BLaER1 treated with 17β-estradiol and CSF1 and Interleukin-3, amounts not matched to agents 10 nM and 100 nM (cell line): ENCODE results near the gene AADAC.
"Not testable (repeated sequence)": the region's sequence is repeated elsewhere in the genome, so short reads cannot be mapped to it uniquely, and the experiment has no call there.

Source experiments
- H3K27ac ChIP-seq, 11 experiments: shearing (Covaris generic); formaldehyde crosslinking; 2 replicates each; pipeline ENCODE4 v1.8.1; 2022
- H3K27me3 ChIP-seq, 11 experiments: shearing (Covaris generic); formaldehyde crosslinking; 2 replicates each; pipeline ENCODE4 v1.8.1; 2022
- H3K36me3 ChIP-seq, 11 experiments: shearing (Covaris generic); formaldehyde crosslinking; 2 replicates each; pipeline ENCODE4 v1.8.1; 2022
- H3K4me1 ChIP-seq, 10 experiments: shearing (Covaris generic); formaldehyde crosslinking; 2 replicates each; pipeline ENCODE4 v1.8.1; 2022
- H3K4me2 ChIP-seq, 11 experiments: shearing (Covaris generic); formaldehyde crosslinking; 2 replicates each; pipeline ENCODE4 v1.8.1; 2022
- H3K4me3 ChIP-seq, 10 experiments: shearing (Covaris generic); formaldehyde crosslinking; 2 replicates each; pipeline ENCODE4 v1.8.1; 2022
- H3K9ac ChIP-seq, 11 experiments: shearing (Covaris generic); formaldehyde crosslinking; 2 replicates each; pipeline ENCODE4 v1.8.1; 2022
- H3K9me3 ChIP-seq, 11 experiments: shearing (Covaris generic); formaldehyde crosslinking; replicated peaks in 1 of 11; 2 replicates each; pipeline ENCODE4 v1.8.1; 2022
- H4K20me1 ChIP-seq, 11 experiments: shearing (Covaris generic); formaldehyde crosslinking; 2 replicates each; pipeline ENCODE4 v1.8.1; 2022
- Cebpa-rat ChIP-seq, 11 experiments: shearing (Covaris generic); IDR thresholded peaks; 2 replicates each; pipeline ENCODE4 v1.8.1; 2022

Gene AADAC

GRCh38 chr3:151793636-151794035 lies 20.3 kb upstream of the AADAC start:
- no peak for TF ChIP-seq Cebpa-rat (IDR thresholded peaks at IDR 0.05)
- Histone ChIP-seq H4K20me1 (no peaks in the 10 kb centered on the region), H3K9me3 (peaks cover 0 to 8% (median 5%) of the 10 kb centered on the region in 11 experiments; a peak in 11 of 22 replicates), H3K4me1 (no peaks in the 10 kb centered on the region), H3K27me3 (no peaks in the 10 kb centered on the region), H3K36me3 (no peaks in the 10 kb centered on the region), H3K4me2 (no peak overlapping the region), H3K4me3 (no peak overlapping the region), H3K9ac (no peak overlapping the region), H3K27ac (no peak overlapping the region)

- Histone ChIP-seq H3K27ac (no peak overlapping the region), H4K20me1 (no peaks in the 10 kb centered on the region), H3K4me2 (no peak overlapping the region), H3K4me3 (no peak overlapping the region), H3K4me1 (no peaks in the 10 kb centered on the region), H3K36me3 (no peaks in the 10 kb centered on the region), H3K9me3 (peaks cover 0 to 8% (median 5%) of the 10 kb centered on the region in 11 experiments; a peak in 11 of 22 replicates), H3K9ac (no peak overlapping the region), H3K27me3 (no peaks in the 10 kb centered on the region)
- TF ChIP-seq Cebpa-rat (IDR thresholded peaks at IDR 0.05): no peak
Measured at GRCh38 chr3:151794080-151794479, 19.8 kb upstream of the AADAC start.

- H3K9ac ChIP-seq: no peak overlapping the region
- TF ChIP-seq Cebpa-rat (IDR thresholded peaks at IDR 0.05): no peak
- no peaks in the 10 kb centered on the region for H3K4me1 ChIP-seq
- no peaks in the 10 kb centered on the region for H3K27me3 ChIP-seq
- no peak overlapping the region for H3K27ac ChIP-seq
- no peak overlapping the region for H3K4me2 ChIP-seq
- H3K36me3 ChIP-seq: no peaks in the 10 kb centered on the region
- H4K20me1 ChIP-seq: no peaks in the 10 kb centered on the region
- H3K4me3 ChIP-seq: no peak overlapping the region
- H3K9me3 ChIP-seq: peaks cover 0 to 8% (median 5%) of the 10 kb centered on the region in 11 experiments; a peak in 11 of 22 replicates
Measured at GRCh38 chr3:151795276-151795675, 18.6 kb upstream of the AADAC start.

DNA sequence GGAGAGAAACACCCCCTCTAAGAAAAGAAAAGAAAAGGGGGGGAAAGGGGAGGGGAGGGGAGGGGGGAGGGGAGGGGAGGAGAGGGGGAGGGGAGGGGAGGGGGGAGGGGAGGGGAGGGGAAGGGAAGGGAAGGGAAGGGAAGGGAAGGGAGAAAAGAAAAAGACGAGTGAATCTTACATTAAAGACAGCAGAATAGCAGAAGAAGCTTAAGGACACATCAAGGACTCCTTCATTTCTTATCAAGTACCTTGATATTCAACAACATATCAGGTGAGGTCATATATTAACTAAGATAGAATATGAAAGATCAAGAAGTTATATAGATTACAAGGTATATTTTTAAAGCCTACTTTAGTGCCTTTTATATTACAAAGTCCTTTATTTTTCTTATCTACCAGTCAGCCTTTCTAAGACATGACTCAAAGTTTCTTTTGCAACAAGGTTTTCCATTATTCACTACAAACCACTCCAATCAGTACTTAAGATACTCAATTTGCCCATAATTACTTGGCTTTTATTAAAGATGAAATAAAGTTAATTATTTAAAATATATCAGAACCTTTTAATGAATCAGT lies 17.7 kb upstream of the AADAC start:
- H3K4me2 ChIP-seq: no peak overlapping the region
- no peaks in the 10 kb centered on the region for H3K36me3 ChIP-seq
- no peaks in the 10 kb centered on the region for H3K27me3 ChIP-seq
- H3K9ac ChIP-seq: no peak overlapping the region
- no peak overlapping the region for H3K4me3 ChIP-seq
- H3K9me3 ChIP-seq: no peaks in the 10 kb centered on the region
- H3K4me1 ChIP-seq: no peaks in the 10 kb centered on the region
- H4K20me1 ChIP-seq: no peaks in the 10 kb centered on the region
- no peak overlapping the region for H3K27ac ChIP-seq
- no peak for TF ChIP-seq Cebpa-rat (IDR thresholded peaks at IDR 0.05)

GRCh38 chr3:151798466-151798865 lies 15.4 kb upstream of the AADAC start:
- no peak for TF ChIP-seq Cebpa-rat (IDR thresholded peaks at IDR 0.05)
- Histone ChIP-seq H3K27ac (no peak overlapping the region), H3K4me1 (no peaks in the 10 kb centered on the region), H3K9me3 (no peaks in the 10 kb centered on the region), H3K27me3 (no peaks in the 10 kb centered on the region), H3K4me2 (no peak overlapping the region), H3K4me3 (no peak overlapping the region), H4K20me1 (no peaks in the 10 kb centered on the region), H3K9ac (no peak overlapping the region), H3K36me3 (no peaks in the 10 kb centered on the region)

- no peaks in the 10 kb centered on the region for H3K9me3 ChIP-seq
- no peak for TF ChIP-seq Cebpa-rat (IDR thresholded peaks at IDR 0.05)
- no peak overlapping the region for H3K27ac ChIP-seq
- H3K27me3 ChIP-seq: no peaks in the 10 kb centered on the region
- no peak overlapping the region for H3K4me3 ChIP-seq
- no peak overlapping the region for H3K9ac ChIP-seq
- no peaks in the 10 kb centered on the region for H4K20me1 ChIP-seq
- no peaks in the 10 kb centered on the region for H3K36me3 ChIP-seq
- no peak overlapping the region for H3K4me2 ChIP-seq
- no peaks in the 10 kb centered on the region for H3K4me1 ChIP-seq
Measured at GRCh38 chr3:151800431-151800830, 13.5 kb upstream of the AADAC start.

DNA sequence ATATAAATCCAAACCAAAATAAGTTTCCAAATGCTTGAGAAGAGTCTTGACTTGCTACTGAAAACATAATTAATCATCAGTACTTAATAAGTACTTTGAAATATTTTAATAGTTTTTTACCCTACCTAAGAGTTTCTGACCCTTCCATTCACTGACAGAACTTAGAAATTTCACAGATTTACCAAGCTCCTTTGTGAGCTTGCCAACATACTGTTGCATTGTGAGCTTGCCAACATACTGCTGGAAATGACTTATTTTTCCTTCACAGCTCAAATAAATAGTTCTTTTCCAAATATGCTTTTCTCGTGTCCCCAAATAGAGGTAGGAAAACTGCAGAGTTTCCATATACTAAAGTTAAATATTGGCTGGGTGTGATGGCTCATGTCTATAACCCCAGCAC lies 9.6 kb upstream of the AADAC start:
- H3K9ac ChIP-seq: no peak overlapping the region
- H3K9me3 ChIP-seq: peaks cover 20 to 31% (median 25%) of the 10 kb centered on the region in 11 experiments
- no peaks in the 10 kb centered on the region for H3K27me3 ChIP-seq
- no peak overlapping the region for H3K27ac ChIP-seq
- H4K20me1 ChIP-seq: no peaks in the 10 kb centered on the region
- H3K4me1 ChIP-seq: no peaks in the 10 kb centered on the region
- no peak for TF ChIP-seq Cebpa-rat (IDR thresholded peaks at IDR 0.05)
- peaks cover 0 to 5% (median 0%) of the 10 kb centered on the region in 11 experiments; a peak in 1 of 22 replicates for H3K36me3 ChIP-seq
- H3K4me3 ChIP-seq: no peak overlapping the region
- no peak overlapping the region for H3K4me2 ChIP-seq

DNA sequence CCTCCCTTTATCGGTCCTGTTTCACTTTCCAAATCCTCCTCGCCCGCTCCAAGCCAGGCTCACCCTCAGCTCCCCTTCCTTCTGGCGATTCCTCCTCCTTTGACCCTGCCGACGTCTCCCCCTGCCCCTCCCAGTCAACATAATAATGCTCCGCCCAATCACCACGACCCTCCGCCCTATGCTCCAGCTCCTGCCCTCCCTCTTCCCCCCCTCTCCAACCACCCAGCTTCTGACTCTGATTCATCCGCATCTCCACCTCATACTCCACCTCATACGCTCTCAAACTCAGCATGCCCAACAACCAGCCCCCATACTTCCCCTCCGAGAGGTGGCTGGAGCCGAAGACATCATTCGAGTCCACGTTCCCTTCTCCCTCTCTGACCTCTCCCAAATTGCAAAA lies 7.1 kb upstream of the AADAC start:
- Histone ChIP-seq H4K20me1 (no peaks in the 10 kb centered on the region), H3K9ac (no peak overlapping the region), H3K4me3 (no peak overlapping the region), H3K27ac (no peak overlapping the region), H3K36me3 (peaks cover 0 to 5% (median 0%) of the 10 kb centered on the region in 11 experiments; a peak in 1 of 22 replicates), H3K4me1 (peaks cover 0 to 17% (median 15%) of the 10 kb centered on the region in 10 experiments; a peak in 15 of 20 replicates), H3K9me3 (peaks cover 31 to 45% (median 38%) of the 10 kb centered on the region in 11 experiments), H3K4me2 (no peak overlapping the region), H3K27me3 (no peaks in the 10 kb centered on the region)
- TF ChIP-seq Cebpa-rat (IDR thresholded peaks at IDR 0.05): no peak

DNA sequence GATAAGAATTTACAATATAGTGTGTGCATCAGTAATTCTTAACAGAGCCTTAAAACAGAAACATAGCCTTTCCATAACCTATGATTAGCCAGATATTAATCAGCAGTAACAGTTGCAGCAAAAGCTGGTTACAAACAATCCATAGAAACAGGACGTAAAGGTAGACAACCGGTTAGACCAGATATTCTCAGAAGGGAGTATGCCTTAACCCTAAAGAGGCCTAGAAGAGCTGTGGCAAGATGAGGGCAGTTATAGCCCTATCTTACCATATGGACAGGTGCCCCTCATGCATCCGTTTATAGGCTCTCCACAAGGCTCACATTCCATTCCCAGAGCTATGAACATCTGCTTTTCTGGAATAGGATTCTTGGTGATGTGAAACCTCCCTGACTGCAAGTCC lies 5.0 kb upstream of the AADAC start:
- H4K20me1 ChIP-seq, H3K4me2 ChIP-seq, H3K4me3 ChIP-seq, H3K36me3 ChIP-seq, H3K27ac ChIP-seq, H3K9ac ChIP-seq, H3K27me3 ChIP-seq: not testable (repeated sequence)
- Histone ChIP-seq H3K4me1 (peaks cover 0 to 25% (median 18%) of the 10 kb centered on the region in 10 experiments; a peak in 15 of 20 replicates), H3K9me3 (peaks cover 31 to 56% (median 45%) of the 10 kb centered on the region in 11 experiments)

DNA sequence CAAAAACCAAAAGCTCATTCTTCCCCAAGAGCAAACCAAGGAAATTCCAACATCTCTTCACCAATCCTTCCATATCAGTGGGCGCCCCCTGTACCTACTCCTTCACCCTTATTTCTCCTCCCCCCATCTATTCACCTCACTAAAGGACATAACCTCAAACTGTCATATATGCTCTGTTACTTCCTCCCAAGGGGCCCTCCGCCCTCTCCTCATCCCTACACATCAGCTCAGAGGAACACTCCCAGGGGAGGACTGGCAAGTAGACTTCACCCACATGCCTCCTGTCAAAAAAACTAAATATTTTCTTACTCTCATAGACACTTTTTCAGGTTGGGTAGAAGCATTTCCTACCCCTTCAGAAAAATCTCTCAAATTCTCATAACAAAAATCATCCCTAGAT lies 2.4 kb upstream of the AADAC start:
- H3K36me3 ChIP-seq: peaks cover 0 to 5% (median 0%) of the 10 kb centered on the region in 11 experiments; a peak in 1 of 22 replicates
- H3K9ac ChIP-seq: no peak overlapping the region
- H3K9me3 ChIP-seq: peaks cover 31 to 56% (median 45%) of the 10 kb centered on the region in 11 experiments
- H3K27ac ChIP-seq: no peak overlapping the region
- TF ChIP-seq Cebpa-rat (IDR thresholded peaks at IDR 0.05): no peak
- peaks cover 0 to 25% (median 18%) of the 10 kb centered on the region in 10 experiments; a peak in 15 of 20 replicates for H3K4me1 ChIP-seq
- H4K20me1 ChIP-seq: no peaks in the 10 kb centered on the region
- no peak overlapping the region for H3K4me3 ChIP-seq
- peak overlapping the region in 8 of 11 experiments; percentile 46 to 77 (median 60); a peak in 16 of 22 replicates for H3K4me2 ChIP-seq
- H3K27me3 ChIP-seq: no peaks in the 10 kb centered on the region
